Measurements from ENCODE around the gene LCP2. TPM values are rescaled to one million over a fixed set of nuclear protein-coding genes. Genes with fewer than 3 reads are reported as not detected.

LCP2 gene
- total RNA-seq, 1 donor from 2014 or later = not detected

DNA sequence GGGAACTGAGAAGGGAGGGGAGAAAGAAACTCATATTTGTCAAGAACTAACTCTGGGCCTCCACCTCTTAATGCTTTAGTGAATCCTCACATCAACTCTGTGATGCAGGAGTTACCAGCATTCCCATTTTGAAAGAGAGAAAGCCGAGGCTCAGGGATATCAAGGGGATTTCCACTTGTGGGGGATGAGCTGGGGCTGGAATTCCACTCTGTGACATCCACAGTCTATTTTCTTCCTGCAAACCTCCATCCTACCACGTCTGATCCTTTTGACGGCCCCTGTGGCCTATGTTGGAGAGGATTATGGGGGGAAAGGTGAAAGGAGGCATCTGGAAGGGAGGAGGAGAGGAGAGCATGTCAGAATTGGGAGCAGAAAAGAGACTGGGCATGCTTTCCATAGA, 9.0 kb downstream of the LCP2 start:
- Mint-ChIP-seq H3K36me3 (ENCODE audit: unreplicated experiment) (no peaks in the 10 kb centered on the region), H3K27ac (ENCODE audit: unreplicated experiment) (no peak overlapping the region), H3K27me3 (ENCODE audit: unreplicated experiment) (peaks cover 64% of the 10 kb centered on the region), H3K4me3 (ENCODE audit: unreplicated experiment) (no peak overlapping the region), H3K9me3 (ENCODE audit: unreplicated experiment) (peaks cover 12% of the 10 kb centered on the region), H3K4me1 (ENCODE audit: unreplicated experiment) (no peaks in the 10 kb centered on the region)
- TF ChIP-seq, protein P1, sequence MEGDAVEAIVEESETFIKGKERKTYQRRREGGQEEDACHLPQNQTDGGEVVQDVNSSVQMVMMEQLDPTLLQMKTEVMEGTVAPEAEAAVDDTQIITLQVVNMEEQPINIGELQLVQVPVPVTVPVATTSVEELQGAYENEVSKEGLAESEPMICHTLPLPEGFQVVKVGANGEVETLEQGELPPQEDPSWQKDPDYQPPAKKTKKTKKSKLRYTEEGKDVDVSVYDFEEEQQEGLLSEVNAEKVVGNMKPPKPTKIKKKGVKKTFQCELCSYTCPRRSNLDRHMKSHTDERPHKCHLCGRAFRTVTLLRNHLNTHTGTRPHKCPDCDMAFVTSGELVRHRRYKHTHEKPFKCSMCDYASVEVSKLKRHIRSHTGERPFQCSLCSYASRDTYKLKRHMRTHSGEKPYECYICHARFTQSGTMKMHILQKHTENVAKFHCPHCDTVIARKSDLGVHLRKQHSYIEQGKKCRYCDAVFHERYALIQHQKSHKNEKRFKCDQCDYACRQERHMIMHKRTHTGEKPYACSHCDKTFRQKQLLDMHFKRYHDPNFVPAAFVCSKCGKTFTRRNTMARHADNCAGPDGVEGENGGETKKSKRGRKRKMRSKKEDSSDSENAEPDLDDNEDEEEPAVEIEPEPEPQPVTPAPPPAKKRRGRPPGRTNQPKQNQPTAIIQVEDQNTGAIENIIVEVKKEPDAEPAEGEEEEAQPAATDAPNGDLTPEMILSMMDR (IDR thresholded peaks at IDR 0.05) = no peak
- DNase-seq (ENCODE audit: extremely low spot score, unreplicated experiment) = no peak

DNA sequence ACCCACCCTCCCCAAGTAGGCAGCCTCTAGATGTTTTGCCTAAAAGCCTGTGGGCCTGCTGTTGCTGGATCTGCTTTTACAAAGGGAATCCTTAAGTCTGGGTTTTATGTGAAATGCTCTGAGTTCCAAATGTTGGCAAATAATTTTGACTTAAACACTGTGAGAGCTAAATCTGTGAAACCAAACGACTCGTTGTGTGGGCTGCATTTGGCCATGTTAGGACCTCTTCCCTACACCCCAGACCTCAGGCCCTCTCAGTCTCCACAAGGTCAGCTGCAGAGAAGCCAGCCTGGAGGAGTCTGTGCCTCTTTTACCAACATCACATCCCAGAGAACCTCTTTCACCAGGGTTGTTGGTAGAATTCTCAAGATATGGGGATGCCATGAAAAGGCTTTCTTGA, 9.4 kb downstream of the LCP2 start:
- Mint-ChIP-seq H3K27ac (ENCODE audit: unreplicated experiment) (no peak overlapping the region), H3K4me1 (ENCODE audit: unreplicated experiment) (no peaks in the 10 kb centered on the region), H3K27me3 (ENCODE audit: unreplicated experiment) (peaks cover 64% of the 10 kb centered on the region), H3K9me3 (ENCODE audit: unreplicated experiment) (peaks cover 15% of the 10 kb centered on the region), H3K36me3 (ENCODE audit: unreplicated experiment) (no peaks in the 10 kb centered on the region), H3K4me3 (ENCODE audit: unreplicated experiment) (no peak overlapping the region)
- TF ChIP-seq, protein P1 (IDR thresholded peaks at IDR 0.05) = no peak
- DNase-seq (ENCODE audit: extremely low spot score, unreplicated experiment) = no peak

DNA sequence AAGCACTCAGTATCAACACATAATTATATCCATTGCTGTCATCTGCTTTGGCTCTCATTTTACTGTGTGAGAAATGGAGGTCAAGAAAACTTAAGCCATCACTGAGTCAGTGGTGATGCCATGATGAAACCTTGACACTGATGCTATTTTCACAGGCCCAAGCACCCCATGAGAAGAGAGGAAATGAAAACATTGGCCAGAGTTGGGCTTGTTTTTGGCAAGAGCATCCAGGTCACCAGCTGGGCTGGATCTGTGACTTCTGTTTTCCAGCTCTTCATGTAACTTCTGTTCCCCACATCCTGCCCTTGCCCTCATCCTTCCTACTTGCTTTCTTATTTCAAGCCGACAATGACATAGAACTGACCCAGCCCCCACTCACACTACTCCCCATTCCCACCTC, 10.0 kb downstream of the LCP2 start:
- TF ChIP-seq, protein P1 (IDR thresholded peaks at IDR 0.05) = no peak
- Mint-ChIP-seq H3K36me3 (ENCODE audit: unreplicated experiment) (no peaks in the 10 kb centered on the region), H3K27ac (ENCODE audit: unreplicated experiment) (no peak overlapping the region), H3K27me3 (ENCODE audit: unreplicated experiment) (peaks cover 64% of the 10 kb centered on the region), H3K4me3 (ENCODE audit: unreplicated experiment) (no peak overlapping the region), H3K4me1 (ENCODE audit: unreplicated experiment) (no peaks in the 10 kb centered on the region), H3K9me3 (ENCODE audit: unreplicated experiment) (peaks cover 15% of the 10 kb centered on the region)
- no peak for DNase-seq (ENCODE audit: extremely low spot score, unreplicated experiment)

DNA sequence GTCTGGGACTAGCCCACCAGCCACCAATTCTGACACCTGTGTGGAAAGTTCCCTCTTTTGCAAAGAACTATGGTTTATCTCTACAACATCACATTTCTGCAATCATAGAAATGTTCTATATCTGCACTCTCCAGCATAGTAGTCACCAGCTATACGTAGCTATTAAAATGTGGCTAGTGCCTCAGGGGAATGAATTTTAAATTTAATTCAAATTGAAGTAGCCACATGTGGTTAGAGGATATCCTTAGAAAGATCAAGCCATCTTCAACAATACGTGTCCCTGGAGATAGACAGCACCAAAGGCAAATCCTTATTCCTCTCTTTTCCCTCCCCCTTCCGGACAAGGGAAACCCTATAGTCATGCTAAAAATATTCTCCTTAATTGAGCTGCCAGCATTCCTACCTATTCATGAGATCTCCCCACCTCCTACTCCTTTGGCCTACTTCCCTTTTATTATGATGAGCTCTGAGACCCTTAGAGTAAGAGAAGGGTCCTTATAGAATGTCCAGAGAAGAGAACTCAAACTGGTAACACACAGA, 11.1 kb downstream of the LCP2 start:
- DNase-seq (ENCODE audit: extremely low spot score, unreplicated experiment) = no peak
- H3K4me1 Mint-ChIP-seq (ENCODE audit: unreplicated experiment) = no peaks in the 10 kb centered on the region
- no peaks in the 10 kb centered on the region for H3K36me3 Mint-ChIP-seq (ENCODE audit: unreplicated experiment)
- no peak overlapping the region for H3K27ac Mint-ChIP-seq (ENCODE audit: unreplicated experiment)
- TF ChIP-seq, protein P1 (IDR thresholded peaks at IDR 0.05) = no peak
- peaks cover 15% of the 10 kb centered on the region for H3K9me3 Mint-ChIP-seq (ENCODE audit: unreplicated experiment)
- H3K27me3 Mint-ChIP-seq (ENCODE audit: unreplicated experiment) = peaks cover 63% of the 10 kb centered on the region
- no peak overlapping the region for H3K4me3 Mint-ChIP-seq (ENCODE audit: unreplicated experiment)

DNA sequence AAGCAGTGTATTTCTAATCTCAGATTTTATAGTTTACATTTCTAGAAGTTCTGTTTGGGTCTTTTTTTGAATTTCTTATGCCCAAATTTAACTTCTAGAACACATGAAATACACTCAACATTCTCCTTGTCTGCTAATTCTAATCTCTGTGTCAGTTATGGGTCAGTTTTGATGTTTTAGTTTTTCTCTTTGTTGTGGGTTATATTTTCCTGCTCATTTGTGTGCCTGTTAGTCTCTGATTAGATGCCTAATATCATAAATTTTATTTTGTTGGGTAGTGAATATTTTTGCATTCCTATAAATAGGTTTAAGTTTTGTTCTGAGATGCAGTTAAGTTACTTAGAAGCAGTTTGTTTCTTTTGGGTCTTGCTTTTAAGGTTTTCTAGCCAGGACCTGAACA, 12.4 kb downstream of the LCP2 start:
- Mint-ChIP-seq H3K36me3 (ENCODE audit: unreplicated experiment) (no peaks in the 10 kb centered on the region), H3K9me3 (ENCODE audit: unreplicated experiment) (peaks cover 15% of the 10 kb centered on the region), H3K27ac (ENCODE audit: unreplicated experiment) (no peak overlapping the region), H3K4me1 (ENCODE audit: unreplicated experiment) (peaks cover 2% of the 10 kb centered on the region), H3K27me3 (ENCODE audit: unreplicated experiment) (peaks cover 57% of the 10 kb centered on the region), H3K4me3 (ENCODE audit: unreplicated experiment) (no peak overlapping the region)
- no peak for DNase-seq (ENCODE audit: extremely low spot score, unreplicated experiment)
- TF ChIP-seq, protein P1 (IDR thresholded peaks at IDR 0.05) = no peak

Measured in osteocyte (in vitro differentiated cells).